DMS53 treated with DMSO at 0.1 percent for 48 hours (cell line): Measurements from ENCODE around the gene ABCB8.

Experiments used
- DNase-seq: peaks from one replicate; lab custom pipeline; 2025; ENCODE audit not compliant: unreplicated experiment; lab: John Stamatoyannopoulos, UW

Gene ABCB8

DNA sequence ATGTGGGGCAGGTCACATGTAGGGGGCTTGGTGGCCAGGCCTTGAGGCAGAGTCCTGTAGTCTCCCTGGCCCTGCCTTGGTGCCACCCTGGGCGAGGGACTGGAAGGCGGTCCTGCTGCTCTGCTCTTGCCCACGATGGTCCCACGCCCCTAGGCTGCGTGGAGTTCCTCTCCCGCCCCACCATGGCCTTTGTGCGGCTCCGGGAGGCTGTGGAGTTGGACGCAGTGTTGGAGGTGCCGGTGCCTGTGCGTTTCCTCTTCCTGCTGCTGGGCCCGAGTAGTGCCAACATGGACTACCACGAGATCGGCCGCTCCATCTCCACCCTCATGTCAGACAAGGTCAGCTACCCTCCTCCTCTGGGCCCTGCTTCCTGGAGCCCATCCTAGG, 42.3 kb downstream of the ABCB8 start:
- no peak for DNase-seq

DNA sequence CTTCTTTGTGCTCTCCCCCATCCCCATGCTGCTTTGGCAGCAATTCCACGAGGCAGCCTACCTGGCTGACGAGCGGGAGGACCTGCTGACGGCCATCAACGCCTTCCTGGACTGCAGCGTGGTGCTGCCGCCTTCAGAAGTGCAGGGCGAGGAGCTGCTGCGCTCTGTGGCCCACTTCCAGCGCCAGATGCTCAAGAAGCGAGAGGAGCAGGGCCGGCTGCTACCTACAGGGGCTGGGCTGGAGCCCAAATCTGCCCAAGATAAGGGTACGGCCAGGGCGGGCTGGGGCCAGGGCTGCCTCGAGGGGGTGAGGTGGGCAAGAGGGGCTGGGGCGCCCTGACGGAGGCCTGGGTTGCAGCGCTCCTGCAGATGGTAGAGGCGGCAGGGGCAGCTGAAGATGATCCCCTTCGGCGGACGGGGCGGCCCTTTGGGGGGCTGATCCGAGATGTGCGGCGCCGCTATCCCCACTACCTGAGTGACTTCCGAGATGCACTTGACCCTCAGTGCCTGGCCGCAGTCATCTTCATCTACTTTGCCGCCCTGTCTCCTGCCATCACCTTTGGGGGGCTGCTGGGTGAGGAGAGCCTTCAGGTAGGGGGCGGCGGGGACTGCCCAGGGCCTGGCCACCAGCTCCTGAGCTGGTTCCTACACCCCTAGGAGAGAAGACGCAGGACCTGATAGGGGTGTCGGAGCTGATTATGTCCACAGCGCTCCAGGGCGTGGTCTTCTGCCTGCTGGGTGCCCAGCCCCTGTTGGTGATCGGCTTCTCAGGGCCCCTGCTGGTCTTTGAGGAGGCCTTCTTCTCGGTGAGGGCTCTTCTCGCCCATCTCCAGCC, 43.0 kb downstream of the ABCB8 start:
- DNase-seq: no peak

DNA sequence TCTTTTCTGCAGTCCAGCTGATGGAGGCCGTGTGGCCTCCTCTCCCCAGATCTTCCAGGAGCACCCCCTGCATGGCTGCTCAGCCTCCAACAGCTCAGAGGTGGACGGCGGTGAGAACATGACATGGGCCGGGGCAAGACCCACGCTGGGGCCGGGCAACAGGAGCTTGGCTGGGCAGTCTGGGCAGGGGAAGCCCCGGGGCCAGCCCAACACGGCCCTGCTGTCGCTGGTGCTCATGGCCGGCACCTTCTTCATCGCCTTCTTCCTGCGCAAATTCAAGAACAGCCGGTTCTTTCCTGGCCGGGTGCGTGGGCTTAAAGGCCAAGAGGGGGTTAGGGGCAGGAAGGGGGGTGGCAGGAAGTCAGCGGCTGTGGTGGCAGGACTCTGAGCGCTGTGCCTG, 45.7 kb downstream of the ABCB8 start:
- no peak for DNase-seq

DNA sequence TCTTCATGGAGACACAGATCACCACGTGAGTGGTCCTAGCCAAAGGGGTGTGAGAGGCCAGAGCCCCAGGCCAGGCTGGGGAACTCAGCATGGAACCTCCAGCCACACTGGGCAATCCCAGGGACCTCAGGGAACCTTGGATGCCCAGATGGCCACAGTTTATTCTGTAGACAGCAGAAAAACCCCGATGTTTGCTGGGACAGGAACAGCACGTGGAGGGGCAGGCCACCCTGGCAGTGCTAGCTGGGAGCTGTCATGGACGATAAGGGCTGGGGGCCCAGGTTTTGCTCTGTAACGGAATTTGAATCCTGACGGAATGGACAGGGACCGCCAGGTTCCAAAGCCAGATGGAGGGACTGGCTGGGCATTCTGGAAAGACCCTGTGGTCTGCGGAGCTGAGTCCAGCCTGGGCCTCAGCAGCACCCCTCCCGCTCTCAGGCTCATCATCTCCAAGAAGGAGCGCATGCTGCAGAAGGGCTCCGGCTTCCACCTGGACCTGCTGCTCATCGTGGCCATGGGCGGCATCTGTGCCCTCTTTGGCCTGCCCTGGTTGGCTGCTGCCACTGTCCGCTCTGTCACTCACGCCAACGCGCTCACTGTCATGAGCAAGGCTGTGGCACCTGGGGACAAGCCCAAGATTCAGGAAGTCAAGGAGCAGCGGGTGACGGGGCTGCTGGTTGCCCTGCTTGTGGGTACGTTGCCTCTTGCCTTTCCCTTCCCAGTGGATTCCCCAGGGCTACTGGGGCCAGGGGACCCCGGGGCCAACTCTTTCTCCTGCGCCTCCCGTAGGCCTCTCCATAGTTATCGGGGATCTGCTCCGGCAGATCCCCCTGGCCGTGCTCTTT, 46.8 kb downstream of the ABCB8 start:
- DNase-seq: no peak

DNA sequence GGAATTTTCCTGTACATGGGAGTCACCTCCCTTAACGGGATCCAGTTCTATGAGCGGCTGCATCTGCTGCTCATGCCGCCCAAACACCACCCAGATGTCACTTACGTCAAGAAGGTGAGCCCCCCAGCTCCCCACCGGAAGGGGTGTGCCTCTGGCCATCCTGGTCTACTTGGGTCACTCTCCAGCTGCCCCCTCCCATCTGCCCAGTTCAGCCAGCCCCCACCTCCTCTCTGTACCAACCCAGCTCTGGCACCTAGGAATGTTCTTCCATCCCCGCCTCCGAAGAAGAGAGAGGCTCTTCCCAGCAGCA, 47.4 kb downstream of the ABCB8 start:
- no peak for DNase-seq

DNA sequence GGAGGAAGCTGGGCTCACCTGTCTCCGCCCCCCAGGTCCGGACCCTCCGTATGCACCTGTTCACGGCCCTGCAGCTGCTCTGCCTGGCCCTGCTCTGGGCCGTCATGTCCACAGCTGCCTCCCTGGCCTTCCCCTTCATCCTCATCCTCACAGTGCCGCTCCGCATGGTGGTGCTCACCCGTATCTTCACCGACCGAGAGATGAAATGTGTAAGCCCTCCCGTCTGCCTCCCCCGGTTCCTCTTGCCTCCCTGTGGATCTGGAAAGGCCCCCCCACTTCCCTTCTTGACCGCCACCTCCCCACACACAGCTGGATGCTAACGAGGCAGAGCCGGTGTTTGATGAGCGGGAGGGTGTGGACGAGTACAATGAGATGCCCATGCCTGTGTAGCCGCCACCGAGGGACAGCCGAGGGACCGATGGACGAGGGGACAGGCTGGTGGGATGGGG, 47.8 kb downstream of the ABCB8 start:
- DNase-seq: no peak

DNA sequence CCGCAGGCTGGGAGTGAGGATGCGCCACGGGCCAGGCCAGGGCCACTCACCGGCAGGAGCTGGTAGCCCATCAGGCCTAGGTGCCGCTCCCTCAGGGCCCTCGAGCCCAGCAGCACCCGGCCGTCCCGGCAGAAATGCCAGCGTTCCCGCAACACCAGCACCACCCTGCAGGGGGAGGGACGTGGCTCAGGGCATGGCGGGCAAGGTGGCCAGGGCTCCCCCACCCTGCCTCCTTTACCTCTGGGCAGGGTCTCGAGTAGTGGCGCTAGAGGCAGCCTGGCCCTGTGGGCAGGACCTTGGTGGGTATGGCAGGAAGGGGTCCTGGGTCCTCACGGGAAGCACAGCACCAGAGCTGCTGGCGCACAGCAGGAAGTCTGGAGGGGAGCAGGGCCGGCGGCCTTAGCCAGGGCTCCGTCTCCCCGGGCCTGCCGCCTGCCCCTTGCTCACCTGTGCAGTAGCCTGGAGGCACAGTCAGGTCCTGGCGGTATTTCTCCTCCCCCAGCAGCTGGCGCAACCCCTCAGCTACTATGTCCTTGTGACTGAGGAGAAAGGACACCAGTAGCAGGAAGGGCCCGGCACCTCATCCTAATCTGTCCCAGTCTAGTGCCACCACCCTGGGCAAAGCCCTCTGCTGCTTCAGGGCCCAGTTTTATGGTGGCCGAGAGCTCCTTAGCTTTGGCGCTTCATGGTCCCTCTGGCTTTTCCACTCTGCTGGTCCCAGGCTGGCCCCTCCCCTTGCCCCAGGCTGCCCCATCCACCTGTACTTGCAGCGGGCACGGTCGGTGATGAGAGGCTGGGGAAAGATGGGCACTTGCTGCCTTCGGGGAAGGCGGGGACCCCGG, 48.8 kb downstream of the ABCB8 start:
- DNase-seq: peak; percentile 5

DNA sequence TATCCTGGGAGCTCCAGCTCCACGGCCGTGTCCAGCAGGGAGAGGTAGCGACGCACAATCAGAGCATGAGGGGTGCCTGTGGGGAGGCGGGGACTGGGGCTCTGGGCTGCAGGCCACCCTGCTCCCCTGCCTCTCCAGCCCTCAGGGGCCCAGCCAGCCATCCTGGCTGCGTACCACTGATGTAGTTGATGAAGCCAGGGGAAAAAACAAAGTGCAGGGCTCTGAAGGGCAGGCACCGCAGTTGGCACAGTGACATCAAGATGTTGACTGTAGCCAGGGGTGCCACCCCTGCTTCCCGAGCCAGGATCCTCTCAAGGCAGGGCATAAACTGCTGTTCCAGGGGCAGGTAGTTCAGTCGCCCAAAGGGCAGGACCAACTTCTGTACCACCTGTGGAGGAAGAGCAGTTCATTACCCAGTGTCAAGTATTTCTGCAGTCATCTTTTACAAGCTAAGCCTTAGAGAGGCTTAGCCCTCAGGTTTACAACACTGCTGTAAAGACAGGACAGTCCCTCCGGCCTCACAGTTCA, 49.5 kb downstream of the ABCB8 start:
- no peak for DNase-seq

DNA sequence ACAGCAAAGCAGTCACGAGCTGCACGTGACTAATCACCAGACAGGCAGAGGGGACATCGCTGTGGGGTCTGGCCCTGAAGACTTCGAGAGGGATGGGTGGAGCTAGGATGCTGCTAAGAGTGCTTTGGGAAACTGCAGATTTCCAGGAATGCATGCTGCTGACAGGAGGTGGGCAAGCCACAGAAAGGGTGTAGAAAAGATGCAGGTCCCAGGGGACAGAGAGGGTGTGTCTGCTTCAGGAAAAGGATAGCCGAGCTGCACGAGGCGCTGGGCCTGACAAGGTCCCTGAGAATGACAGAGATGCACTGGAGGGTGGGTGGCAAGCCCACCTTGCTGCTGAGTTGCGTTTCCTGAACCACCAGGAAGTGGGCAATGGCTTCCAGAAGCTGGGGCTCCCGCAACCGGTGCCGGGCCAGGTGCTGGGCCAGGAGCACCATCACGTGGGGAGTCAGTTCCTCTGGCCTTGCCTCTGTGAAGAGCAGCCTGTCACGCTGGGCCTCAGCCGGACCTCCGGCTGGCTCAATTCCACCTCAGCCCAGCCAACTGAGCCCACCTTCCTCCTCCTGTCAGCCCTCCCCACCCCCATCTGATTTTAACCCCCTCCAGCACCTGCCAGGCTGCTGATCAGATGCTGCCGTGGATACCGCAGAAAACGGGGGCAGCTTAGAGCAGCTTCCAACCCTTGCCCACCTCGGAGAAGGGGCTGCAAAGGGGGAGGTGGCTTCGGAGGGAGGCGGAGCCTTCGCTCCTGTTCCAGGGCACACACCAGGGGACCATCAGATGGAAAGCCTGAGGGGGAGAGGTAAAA, 50.2 kb downstream of the ABCB8 start:
- DNase-seq: no peak

DNA sequence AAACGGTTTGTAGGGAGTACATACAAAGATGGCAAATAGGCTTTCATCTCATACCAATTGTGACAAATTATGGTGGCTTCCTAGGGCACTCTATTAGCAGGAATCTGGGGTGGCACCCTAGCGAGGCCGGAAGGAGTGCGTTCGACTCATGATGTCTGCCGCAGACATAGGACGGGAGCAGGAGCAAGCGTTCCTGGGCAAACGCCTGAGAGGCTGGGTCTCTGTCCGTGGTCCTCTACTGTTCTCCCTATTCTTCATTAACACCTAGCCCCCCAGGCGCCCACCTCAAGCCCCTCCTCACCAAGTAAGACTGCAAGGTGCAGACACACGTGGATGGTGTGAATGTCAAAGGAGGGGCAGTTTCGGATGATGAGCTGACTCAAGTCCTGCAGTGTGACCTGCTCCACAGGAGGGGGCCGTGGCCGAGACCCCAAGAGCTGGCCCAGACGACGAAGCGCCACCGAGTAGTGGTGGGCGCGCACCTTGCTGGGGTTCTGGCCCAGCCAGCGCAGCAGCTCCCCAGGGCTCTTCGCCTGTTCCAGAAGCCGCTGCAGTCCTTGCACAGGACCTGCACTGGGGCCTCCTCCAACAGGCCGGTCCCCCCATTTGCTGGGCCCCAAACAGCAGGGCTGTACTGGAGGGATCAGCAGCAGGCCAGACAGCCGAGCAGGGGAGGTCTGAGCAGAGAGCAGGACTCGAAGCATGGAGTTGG, 51.1 kb downstream of the ABCB8 start:
- DNase-seq: no peak

DNA sequence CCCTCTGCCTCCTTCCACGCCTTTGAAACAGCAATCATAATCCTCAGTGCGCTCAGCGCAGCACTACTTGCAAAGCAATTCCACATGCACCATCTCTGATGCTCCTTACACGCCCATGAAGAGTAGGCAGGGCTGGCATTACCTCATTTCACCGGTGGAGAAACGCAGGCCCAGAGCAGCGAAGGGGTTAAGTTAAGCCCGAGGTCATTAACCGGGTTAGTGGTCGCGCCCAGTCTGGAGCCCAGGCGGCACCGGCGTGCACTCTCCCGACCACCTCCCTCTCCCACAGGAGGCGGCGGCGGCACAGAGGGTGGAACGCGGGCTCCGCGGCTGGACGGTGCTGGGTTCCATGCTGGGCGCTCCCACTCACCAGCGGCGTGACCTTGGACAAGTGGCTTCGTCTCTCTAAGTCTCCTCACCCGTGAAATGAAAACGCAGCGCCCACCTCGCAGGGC, 51.8 kb downstream of the ABCB8 start:
- DNase-seq: peak; percentile 27

DNA sequence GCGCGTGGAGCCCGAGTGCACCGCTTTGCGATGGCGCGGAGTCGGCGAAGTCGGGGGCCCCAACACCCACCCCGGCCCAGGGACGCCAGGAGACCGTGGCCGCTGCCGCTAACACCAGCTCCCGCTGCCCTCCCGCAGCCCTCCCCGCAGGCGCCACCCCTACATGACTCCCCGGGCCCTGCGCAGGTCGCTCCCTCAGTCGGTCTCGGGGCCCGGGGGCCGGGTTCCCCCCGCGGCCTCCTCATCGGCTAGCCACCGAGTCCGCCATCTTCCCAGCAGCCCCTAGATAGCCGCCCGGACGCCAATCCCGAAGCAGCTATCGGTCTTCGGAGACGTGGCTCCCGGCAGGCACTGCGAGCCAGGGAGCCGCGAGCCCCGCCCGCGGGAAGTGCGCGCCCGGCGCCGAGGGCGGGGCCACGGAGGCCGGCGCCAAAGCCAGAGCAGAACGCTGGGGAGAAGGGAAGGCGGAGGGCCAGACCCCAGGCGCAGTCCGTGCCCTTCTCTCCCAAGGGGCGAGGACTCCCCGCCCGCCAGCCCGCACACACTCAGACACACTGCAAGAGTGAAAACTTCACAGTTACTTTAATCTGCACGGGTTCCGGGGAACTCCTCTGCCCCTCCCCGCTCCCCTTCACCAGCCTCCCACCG, 52.4 kb downstream of the ABCB8 start, which contains the start of gene FASTK:
FASTK (minus strand) TSS at position 288 of the 648 bp plus-strand sequence; CDS start at position 245, 43 bp downstream.
- peak; percentile 94 for DNase-seq

DNA sequence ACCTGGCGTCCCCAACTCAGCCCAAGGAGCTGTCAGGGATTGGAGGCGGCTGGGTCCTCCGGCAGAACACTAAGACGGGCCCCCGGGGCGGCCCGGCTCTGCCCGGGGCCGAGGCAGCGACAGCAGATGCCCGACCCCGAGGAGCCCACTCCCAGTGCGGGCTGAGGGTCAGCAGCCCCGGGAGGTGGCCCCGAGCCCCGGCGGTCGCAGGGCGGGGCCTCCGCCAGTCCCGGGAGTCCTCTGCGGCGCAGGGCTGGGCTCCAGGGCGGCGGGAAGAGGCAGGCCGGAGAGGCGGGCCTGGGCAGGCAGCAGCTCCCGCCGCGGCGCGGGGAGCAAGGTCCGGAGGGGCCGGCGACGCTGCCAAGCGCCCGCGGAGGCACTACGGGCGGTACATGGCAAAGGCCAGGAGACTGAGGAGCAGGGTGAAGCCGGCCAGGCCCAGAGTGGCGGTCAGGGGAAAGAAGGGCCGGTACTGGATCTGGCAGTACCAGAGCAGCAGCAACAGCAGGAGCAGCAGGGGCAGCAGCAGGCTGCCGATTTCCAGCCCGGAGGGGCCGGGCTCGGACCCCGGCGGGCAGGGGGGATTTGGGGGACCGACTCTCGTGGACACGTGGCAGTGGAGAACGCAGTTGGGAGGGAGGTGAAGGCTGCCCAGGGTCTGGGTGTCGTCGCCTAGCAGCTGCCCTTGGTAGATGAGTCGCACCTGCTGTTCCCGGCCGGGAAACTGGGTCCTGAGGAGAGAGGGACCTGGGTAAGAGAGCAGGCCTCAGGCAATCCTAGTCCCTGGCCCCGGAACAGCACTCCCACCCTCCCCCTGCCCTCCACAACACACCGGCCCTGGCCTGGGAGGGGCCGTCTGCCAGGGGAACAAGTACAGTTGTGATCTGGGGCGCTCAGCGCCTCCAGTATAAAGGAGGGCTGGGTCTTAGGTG, 53.2 kb downstream of the ABCB8 start:
- DNase-seq: peak; percentile 44

DNA sequence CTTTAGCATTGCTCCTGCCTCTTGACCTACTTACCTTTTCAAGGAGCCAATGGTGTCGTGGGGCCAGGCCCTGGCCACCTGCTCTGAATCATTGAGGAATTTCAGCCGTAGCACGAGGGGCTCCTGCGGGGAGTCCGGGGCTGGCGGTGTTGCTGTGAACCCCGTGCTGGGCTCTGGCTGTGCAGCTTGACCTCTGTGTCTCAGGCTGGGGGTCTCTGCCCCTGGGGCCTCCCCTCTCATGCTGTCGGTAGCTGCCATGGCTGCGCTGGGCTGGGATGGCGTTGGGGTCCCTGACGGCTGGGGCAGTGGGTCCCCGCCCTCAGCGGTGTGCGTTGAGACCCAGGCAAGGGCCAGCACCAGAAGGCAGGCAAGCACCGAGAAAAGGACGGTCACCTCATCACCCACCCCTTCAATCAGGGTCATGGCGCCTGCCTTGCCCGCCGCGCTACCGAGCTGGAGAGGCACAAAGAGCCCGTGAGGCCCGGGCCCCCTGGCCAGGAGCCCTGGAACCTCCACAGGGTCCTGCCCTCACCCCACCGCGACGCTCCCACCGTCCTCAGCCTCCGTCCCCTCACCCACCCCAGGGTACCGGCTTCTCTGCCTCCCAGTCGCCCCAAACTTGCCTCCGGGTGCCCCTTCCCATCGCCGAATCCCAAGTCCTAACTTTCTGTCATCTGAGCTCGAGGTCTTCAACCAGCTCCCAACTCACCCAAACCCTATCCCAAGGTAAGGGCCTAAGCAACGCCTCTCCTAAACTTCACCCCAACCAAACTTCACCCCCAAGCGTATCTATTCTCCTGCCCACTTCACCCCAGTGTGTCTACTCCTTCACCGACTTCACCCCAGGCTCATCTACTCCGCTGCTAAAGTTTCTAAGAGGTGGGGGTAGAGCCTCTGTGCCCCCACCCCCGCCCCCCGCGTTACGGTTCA, 54.2 kb downstream of the ABCB8 start:
- DNase-seq: no peak

DNA sequence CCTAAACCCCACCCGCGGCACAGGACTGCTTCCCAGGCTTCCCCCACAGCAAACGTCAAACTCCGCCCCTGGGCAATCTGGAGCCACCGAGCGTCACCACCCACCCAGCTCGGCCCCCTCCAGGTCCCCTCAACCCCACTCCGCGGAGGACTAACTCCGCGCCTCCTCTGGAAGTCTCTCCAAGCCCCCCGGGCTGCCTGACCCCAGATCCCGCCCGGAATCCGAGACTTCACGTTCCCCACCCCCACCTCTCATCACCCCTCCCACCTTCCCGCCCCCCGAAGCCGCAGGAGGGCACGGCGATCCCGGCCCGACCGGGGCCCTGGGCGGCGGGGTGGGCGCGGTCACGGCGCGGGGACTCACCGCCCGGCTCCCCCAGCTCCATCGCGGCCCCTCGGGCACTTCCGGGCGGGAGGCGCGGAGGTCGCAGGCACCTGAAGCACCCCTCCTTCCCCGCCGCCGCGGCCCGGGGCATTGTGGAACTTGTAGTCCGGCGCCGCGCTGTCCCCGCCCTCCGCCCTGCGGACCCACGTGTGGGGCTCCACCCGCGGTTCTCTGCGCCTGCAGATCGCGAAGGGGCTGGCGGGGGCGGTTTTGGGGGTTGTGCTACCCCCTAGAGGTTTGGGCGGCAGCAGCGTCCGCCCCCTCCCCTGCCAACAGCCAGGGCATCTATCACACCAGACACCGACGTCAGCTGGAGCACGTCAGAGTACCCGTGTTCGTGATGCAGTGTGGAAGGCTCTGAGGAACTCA, 55.0 kb downstream of the ABCB8 start, which contains the start of gene TMUB1:
TMUB1 (minus strand) TSS at position 423 of the 753 bp plus-strand sequence. CDS start 930 bp downstream, outside the sequence.
- peak; percentile 44 for DNase-seq

DNA sequence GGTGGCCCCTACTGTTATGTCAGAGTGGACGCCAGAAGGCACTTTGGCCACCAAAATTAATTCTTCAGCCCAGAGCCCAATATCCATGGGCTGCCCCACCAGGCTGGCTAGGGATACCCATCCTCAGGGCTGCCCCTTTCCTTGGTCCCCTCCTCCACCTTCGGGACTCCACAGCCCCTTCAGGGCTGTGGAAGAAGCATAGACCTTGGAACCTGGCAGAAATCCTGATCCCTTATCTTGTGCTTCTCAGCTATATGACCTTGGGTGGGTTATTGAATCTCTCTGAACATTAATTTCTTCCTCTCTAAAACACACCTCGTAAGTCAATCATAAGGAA, 55.5 kb downstream of the ABCB8 start:
- no peak for DNase-seq
